HG03045 (cell line): ENCODE results near the gene PGAP6.
"Not testable (repeated sequence)": the region's sequence is repeated elsewhere in the genome, so short reads cannot be mapped to it uniquely, and the experiment has no call there.

Experiments
- ATAC-seq: cut with Tn5 transposase; IDR thresholded peaks from one replicate; pipeline ENCODE4 v1.9.1; 2021; ENCODE audit warnings: mild to moderate bottlenecking, moderate library complexity; ENCODE audit not compliant: unreplicated experiment

Gene PGAP6

GRCh38 chr16:381789-382717, at the start of gene PGAP6:
Gene PGAP6 (minus strand): TSS chr16:381978. CDS start chr16:381821, 157 bp downstream.
- ATAC-seq, result peak; percentile 62

- ATAC-seq, result no peak
Measured at GRCh38 chr16:430904-431303, 49.1 kb upstream of the PGAP6 start.

GRCh38 chr16:427250-427649, 45.5 kb upstream of the PGAP6 start:
- no peak for ATAC-seq

GRCh38 chr16:426906-427249, 45.1 kb upstream of the PGAP6 start:
- no peak for ATAC-seq

- peak; percentile 10 for ATAC-seq
Measured at GRCh38 chr16:426115-426905, 44.5 kb upstream of the PGAP6 start.

- peak; percentile 23 for ATAC-seq
Measured at GRCh38 chr16:425740-426114, 43.9 kb upstream of the PGAP6 start.

GRCh38 chr16:425082-425718, 43.4 kb upstream of the PGAP6 start, which contains the start of gene RAB11FIP3:
Gene RAB11FIP3 (plus strand): TSS chr16:425649. CDS start chr16:426007, 358 bp downstream.
- peak; percentile 88 for ATAC-seq

GRCh38 chr16:424623-425081, 42.9 kb upstream of the PGAP6 start:
- no peak for ATAC-seq

GRCh38 chr16:424033-424622, 42.4 kb upstream of the PGAP6 start:
- ATAC-seq, result no peak

- ATAC-seq, result not testable (repeated sequence)
Measured at GRCh38 chr16:422179-422578, 40.4 kb upstream of the PGAP6 start.

- ATAC-seq, result not testable (repeated sequence)
Measured at GRCh38 chr16:415170-415498, 33.4 kb upstream of the PGAP6 start.

- ATAC-seq, result no peak
Measured at GRCh38 chr16:414395-415169, 32.8 kb upstream of the PGAP6 start.

- ATAC-seq, result no peak
Measured at GRCh38 chr16:411576-412265, 29.9 kb upstream of the PGAP6 start.

GRCh38 chr16:410516-411178, 28.9 kb upstream of the PGAP6 start:
- no peak for ATAC-seq

GRCh38 chr16:407253-407652, 25.5 kb upstream of the PGAP6 start:
- ATAC-seq, result no peak

- no peak for ATAC-seq
Measured at GRCh38 chr16:405548-406506, 24.0 kb upstream of the PGAP6 start.

- ATAC-seq, result no peak
Measured at GRCh38 chr16:404971-405486, 23.3 kb upstream of the PGAP6 start.
